ENCODE measurements around the gene GMPPB. TPM values are rescaled to one million over a fixed set of nuclear protein-coding genes. Genes with fewer than 3 reads are reported as not detected.
"Not testable (repeated sequence)": the region's sequence is repeated elsewhere in the genome, so short reads cannot be mapped to it uniquely, and the experiment has no call there.

Gene GMPPB
- 28.5 and 49.1 TPM in 2 replicates for total RNA-seq (2014; rRNA removed; shearing (Covaris generic))

DNA sequence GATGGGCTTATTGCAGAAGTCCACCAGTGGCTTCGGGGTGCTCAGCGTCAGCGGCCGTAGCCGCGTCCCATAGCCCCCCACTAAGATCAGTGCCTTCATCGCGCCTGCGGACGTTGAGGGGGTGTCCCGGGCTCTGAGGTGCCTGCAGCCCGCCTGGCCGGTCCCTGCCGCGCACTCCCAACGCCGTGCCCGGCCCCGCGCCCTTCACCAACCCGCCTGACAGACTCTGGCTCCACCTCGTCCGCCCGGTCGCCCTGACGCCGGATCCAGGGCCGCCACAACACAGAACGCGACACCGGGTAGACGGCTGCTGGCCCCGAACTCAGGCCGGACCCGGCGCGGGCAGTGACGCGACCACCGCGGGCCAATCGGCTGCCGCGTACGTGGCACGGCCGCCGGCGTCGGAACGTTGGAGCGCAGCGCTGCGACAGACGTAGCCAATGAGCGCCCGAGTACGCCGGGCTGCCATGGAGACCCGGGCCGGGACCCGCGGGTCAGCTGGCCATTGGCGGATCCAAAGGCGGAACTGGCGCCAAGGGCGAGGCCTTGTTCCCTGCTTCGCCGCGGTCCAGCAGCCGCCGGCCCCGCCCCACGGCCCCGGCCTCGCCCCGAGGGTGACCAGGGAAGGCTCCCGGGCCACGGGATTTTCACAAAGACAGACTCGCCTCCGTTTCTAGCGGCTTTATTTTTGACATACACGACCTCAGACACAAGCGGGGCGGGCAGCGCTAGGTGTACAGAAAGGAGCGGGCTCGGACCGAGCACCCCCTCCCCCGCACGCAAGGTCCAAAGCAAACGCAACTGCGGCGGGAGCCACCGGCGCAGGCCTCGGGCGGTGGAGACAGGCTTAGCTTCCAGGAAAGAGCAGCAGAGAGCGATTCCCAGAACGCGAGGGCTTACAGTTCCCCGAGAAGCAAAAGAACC lies at the start of gene GMPPB:
Gene GMPPB, minus strand, starts transcription at position 324 of the 924 bp plus-strand sequence. Its CDS starts 225 bp downstream, at position 99.
- DNase-seq (ENCODE audit: low read depth): peak; percentile 98

GRCh38 chr3:49772703-49773102 lies 49.0 kb upstream of the GMPPB start:
- no peak for DNase-seq (ENCODE audit: low read depth)

DNA sequence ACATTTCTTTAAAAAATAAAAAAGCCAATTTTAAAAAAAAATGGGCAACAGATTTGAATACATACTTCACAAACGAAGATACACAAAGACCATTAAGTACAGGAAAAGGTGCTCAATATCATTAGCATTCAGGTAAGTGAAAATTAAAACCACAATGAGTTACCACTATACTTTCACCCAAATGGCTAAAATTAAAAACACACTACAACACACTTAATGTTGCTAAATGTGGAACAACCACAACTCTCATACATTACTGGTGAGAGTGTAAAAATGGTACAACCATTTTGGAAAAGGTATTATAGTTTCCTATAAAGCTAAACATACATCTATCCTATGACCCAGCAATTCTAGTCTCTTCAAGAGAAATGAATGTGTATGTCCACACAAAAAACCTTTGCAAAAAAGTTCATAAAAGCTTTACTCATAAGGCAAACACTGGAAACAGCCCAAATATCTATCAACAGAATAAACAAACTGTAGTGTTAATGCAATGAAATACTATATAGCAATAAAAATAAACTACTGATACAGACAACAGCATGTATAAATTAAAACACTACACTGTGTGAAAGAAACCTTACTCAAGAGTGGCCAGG lies 47.7 kb upstream of the GMPPB start:
- DNase-seq (ENCODE audit: low read depth): no peak

GRCh38 chr3:49769926-49770325 lies 46.2 kb upstream of the GMPPB start:
- no peak for DNase-seq (ENCODE audit: low read depth)

GRCh38 chr3:49769286-49769915 lies 45.6 kb upstream of the GMPPB start:
- no peak for DNase-seq (ENCODE audit: low read depth)

DNA sequence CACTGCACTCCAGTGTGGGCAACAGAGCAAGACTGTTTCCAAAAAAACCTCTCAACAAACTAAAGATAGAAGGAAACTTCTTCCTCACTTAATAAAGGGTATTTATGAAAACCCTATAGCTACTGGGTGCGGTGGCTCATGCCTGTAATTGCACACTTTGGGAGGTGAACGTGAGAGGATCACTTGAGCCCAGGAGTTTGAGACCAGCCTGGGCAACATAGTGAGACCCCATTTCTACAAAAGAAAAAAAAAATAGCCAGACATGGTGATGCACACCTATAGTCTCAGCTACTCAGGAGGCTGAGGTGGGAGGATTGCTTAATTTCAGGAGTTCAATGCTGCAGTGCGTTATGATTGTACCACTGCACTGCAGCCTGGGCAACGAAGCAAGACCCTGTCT lies 40.2 kb upstream of the GMPPB start:
- DNase-seq (ENCODE audit: low read depth): no peak

DNA sequence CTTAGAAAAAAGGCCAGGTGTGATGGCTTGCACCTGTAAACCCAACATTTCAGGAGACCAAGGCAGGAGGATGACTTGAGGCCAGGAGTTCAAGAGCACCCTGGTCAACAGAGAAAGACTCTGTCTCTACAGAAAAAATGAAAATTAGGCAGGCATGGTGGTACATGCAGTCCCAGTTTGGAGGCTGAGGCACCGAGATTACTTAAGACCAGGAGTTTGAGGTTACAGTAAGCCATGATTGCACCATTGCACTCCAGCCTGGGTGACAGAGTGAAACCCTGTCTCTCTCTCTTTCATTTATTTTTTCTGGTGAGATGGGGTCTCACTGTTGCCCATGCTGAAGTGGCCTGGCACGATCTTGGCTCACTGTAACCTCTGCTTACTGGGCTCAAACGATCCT lies 37.9 kb upstream of the GMPPB start:
- DNase-seq (ENCODE audit: low read depth): no peak

DNA sequence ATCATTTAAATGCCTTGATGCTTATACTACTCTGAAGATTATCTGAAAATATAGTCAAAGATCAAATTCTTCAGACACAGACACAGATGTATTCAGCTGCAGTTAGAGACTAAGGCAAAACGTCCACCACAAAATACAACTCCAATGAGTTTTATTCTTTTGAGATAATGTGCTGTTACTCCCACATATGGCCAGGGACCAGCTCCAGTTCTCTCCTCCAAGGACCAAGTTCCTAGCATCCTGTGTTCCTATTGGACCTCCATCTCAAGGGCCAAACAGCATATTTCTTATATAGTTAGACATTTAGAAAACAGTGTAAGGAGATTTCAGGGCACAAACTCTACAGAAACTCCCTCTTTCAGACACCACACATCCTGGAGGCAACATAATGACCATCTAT lies 35.5 kb upstream of the GMPPB start:
- DNase-seq (ENCODE audit: low read depth): no peak

- DNase-seq (ENCODE audit: low read depth): no peak
Measured at GRCh38 chr3:49757197-49757596, 33.4 kb upstream of the GMPPB start.

- DNase-seq (ENCODE audit: low read depth): no peak
Measured at GRCh38 chr3:49756036-49756435, 32.3 kb upstream of the GMPPB start.

DNA sequence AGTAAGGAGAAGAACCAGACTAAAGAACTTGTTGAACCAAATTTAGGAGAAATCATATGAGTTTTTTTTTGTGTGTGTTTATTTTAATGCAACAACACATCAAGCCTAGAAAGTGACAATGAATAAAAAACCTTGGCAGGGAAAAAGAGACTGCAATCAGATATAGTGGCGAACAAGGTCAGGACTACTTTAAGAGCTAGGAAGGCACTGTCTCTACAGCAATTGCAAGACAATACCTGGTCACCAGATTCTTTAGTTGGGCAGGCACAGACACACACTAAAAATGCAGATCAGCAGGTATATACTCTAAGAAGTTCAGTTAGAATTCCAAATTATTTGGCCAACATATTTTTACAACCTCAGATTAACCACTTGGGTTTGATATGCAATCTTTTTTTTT lies 30.8 kb upstream of the GMPPB start:
- DNase-seq (ENCODE audit: low read depth): no peak

DNA sequence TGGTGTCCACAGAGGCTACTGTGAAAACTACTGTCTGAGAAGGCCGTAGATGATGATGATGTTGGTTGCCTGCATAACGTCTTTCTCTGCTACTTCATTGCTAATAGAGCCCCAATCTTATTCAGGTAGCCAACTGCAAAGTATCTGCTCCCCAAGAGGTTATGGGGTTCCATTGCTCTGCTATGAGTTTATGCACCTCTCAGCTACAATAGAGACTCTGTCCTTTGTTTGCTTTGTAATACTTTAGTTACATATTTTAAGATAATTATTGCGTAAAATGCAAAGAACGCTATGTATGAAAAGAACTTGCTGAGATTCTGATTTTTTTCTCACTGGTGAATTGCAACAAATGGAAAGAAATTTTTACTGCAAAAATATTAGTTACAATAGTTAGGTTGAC lies 27.8 kb upstream of the GMPPB start:
- DNase-seq (ENCODE audit: low read depth): no peak

- DNase-seq (ENCODE audit: low read depth): no peak
Measured at GRCh38 chr3:49750056-49750455, 26.3 kb upstream of the GMPPB start.

DNA sequence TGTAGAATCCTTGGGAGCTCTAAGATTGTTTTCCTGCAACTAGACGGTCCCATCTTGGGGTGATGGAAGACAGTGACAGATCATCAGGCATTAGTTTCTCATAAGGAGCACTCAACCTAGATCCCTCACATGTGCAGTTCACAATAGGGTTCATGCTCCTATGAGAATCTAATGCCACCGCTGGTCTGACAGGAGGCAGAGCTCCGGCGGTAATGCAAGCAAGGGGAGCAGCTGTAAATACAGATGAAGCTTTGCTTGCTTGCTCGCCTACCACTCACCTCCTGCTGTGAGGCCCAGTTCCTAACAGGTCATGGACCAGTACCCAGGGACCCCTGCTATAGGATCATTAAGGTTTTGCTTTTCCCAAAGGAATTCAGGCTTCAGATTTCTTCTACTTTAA lies 25.1 kb upstream of the GMPPB start:
- DNase-seq (ENCODE audit: low read depth): not testable (repeated sequence)

- peak; percentile 66 for DNase-seq (ENCODE audit: low read depth)
Measured at GRCh38 chr3:49747792-49748480, 24.2 kb upstream of the GMPPB start.

DNA sequence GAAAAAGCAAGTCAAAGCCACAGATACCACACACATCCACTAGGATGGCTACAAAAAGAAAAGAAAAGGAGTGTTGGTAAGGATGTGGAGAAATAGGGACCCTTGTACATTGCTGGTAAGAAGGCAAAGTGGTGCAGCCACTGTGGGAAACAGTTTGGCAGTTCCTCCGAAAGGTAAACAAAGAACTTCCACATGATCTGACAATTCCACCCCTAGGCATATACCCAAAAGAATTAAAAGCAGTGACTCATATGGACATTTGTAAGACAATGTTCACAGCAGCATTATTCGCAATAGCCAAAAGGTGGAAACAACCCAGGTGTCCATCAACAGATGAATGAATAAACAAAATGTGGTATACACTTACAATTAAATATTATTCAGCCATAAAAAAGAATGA lies 22.2 kb upstream of the GMPPB start:
- peak; percentile 63 for DNase-seq (ENCODE audit: low read depth)

DNA sequence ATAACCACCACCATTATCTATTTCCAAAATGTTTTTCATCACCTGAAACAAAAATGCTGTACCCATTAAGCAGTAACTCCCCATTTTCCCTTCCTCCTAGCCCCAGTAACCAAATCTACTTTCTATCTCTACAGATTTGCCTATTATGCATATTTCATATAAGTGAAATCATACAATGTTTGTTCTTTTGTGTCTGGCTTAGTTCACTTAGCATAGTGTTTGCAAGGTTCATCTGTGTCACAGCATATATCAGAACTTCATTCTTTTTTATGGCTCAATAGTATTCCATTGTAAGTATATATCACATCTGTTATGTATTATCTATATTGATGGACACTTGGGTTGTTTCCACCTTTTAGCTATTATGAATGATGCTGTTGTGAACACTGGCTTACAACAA lies 16.7 kb upstream of the GMPPB start:
- DNase-seq (ENCODE audit: low read depth): no peak

DNA sequence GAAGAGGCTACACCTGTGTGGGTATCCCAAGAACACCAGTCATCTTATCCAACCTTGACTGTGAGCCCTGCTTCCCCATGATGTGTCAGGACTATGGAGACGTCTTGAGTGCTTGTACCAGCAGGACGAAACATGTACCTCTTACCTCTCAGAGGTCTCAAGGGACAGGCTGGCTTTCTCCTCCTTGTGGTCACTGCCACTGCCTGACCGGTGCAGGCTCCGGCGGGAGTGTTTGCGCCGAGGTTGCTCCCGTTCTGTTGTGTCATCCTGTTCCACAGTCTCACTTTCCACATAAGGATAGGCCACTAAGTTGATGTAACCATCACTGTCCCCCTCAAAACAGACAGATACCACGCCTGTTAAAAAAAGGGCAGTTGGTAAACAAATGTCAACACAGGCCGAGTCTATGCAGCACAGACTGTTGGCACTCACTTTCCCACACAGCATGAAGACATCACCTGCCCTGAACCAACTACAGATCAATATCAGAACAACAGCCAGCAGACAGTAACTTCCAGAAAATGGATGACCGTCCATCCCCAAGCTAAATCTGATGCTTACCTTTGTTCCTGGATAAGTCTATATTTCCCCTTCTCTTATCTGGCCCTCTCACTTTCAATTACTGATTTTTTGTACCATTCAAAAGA lies 14.4 kb upstream of the GMPPB start:
- DNase-seq (ENCODE audit: low read depth): no peak

- no peak for DNase-seq (ENCODE audit: low read depth)
Measured at GRCh38 chr3:49734752-49735151, 11.0 kb upstream of the GMPPB start.

GRCh38 chr3:49733551-49733950 lies 9.8 kb upstream of the GMPPB start:
- DNase-seq (ENCODE audit: low read depth): no peak

GRCh38 chr3:49732597-49732996 lies 8.8 kb upstream of the GMPPB start:
- no peak for DNase-seq (ENCODE audit: low read depth)

Data from RPMI7951 (cell line).